Measurements from ENCODE around the gene FOXL2NB.

Gene FOXL2NB

DNA sequence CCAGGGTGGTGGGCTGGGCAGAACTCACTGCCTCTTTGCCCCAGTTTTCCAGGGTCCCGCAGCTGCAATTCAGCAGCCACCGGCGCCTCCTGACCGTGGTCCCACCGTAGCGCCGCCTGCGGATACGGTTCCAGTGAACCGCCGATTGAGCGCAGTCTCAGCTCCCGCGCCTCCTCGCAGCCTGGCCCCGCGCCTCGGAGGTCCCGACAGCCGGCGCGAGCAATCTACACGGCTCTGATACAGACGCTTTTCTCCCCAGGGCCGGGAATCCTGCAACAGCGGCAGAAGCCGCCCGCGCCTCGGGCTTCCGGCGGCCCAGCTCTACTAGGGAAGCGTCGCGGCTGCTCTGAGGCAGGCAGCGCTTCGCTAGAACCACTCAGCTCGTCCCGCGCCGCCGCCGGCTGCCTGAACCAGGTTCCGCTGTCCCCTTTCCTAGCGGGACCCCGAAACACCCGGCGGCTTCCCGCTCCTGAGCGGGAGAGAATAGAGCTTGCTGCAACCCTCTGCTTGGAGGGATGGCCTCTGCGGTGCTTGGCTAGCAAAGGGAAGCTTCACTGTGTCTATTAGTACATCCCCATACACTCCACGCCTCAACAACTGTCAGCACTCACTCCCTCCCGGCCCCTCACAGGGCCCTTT, 3.1 kb downstream of the FOXL2NB start:
- no peak for TF ChIP-seq CTCF (IDR thresholded peaks at IDR 0.05)

- no peak for TF ChIP-seq CTCF (IDR thresholded peaks at IDR 0.05)
These were observed 3.7 kb downstream of the FOXL2NB start for GRCh38 chr3:138950701-138951100.

- TF ChIP-seq CTCF (IDR thresholded peaks at IDR 0.05) = no peak
These were observed 13.4 kb downstream of the FOXL2NB start for GRCh38 chr3:138960417-138960852.

- TF ChIP-seq CTCF (IDR thresholded peaks at IDR 0.05) = no peak
These were observed 16.0 kb downstream of the FOXL2NB start for GRCh38 chr3:138962854-138963560.

- no peak for TF ChIP-seq CTCF (IDR thresholded peaks at IDR 0.05)
These were observed 17.2 kb downstream of the FOXL2NB start for GRCh38 chr3:138964264-138964663.

DNA sequence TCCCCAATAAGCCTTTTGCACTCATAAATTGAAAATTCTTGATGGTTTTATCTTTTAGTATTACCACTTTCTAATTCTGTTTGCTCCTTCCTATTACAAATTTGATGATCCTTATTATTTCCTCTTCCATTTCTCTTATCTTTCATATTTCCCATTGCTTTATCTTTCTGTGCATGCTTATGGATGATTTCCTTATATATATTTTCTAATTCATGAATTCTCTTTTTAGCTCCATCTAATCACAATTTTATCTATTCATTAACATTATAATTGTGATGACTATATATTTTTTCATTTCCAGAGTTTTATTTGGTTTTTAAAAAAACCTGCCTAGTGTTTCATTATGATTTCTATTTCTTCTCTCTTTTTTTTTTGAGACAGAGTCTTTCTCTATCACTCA, 17.9 kb downstream of the FOXL2NB start:
- no peak for TF ChIP-seq CTCF (IDR thresholded peaks at IDR 0.05)

GRCh38 chr3:138971766-138972320, 24.8 kb downstream of the FOXL2NB start:
- no peak for TF ChIP-seq CTCF (IDR thresholded peaks at IDR 0.05)

All from LNCAP (cell line).